GM12865 (cell line): ENCODE data around the gene PIK3IP1.

Experiments
- DNase-seq: peaks from one replicate; pipeline ENCODE4 v3.0.0; 2010; ENCODE audit warnings: low read depth
- H3K4me3 ChIP-seq: 2 replicates; pipeline ENCODE4 v1.5.1; 2011; ENCODE audit warnings: mild to moderate bottlenecking, low read depth, low read length, control low read depth
- CTCF ChIP-seq: IDR thresholded peaks from 2 replicates; pipeline ENCODE4 v1.5.1; 2011; ENCODE audit warnings: low read length, control low read depth, low read depth, inconsistent platforms; ENCODE audit not compliant: insufficient read depth; ENCODE audit errors: missing control alignments

The PIK3IP1 gene

GRCh38 chr22:31278151-31278621 is 14.1 kb downstream of the PIK3IP1 start:
- no peak for DNase-seq
- H3K4me3 ChIP-seq: no peak overlapping the region
- no peak for TF ChIP-seq CTCF

DNA sequence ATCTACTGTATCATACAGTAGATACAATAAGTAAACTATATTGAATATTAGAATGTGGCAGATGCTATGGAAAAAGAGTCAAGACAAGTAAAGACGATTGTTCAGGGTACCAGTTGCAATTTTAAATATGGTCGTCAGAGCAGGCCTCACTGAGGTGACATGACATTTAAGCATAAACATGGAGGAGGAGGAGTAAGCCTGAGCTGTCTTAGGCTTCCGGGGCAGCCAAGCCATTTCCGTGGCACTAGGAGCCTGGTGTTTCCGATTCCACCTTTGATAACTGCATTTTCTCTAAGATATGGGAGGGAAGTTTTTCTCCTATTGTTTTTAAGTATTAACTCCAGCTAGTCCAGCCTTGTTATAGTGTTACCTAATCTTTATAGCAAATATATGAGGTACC is 14.5 kb downstream of the PIK3IP1 start:
- no peak overlapping the region for H3K4me3 ChIP-seq
- TF ChIP-seq CTCF: no peak
- no peak for DNase-seq

DNA sequence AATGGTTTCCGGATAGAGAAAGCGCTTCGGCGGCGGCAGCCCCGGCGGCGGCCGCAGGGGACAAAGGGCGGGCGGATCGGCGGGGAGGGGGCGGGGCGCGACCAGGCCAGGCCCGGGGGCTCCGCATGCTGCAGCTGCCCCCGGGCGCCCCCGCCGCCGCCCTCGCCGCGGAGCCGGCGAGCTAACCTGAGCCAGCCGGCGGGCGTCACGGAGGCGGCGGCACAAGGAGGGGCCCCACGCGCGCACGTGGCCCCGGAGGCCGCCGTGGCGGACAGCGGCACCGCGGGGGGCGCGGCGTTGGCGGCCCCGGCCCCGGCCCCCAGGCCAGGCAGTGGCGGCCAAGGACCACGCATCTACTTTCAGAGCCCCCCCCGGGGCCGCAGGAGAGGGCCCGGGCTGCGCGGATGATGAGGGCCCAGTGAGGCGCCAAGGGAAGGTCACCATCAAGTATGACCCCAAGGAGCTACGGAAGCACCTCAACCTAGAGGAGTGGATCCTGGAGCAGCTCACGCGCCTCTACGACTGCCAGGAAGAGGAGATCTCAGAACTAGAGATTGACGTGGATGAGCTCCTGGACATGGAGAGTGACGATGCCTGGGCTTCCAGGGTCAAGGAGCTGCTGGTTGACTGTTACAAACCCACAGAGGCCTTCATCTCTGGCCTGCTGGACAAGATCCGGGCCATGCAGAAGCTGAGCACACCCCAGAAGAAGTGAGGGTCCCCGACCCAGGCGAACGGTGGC is 15.7 kb downstream of the PIK3IP1 start:
- no peak for TF ChIP-seq CTCF
- H3K4me3 ChIP-seq: no peak overlapping the region
- no peak for DNase-seq

DNA sequence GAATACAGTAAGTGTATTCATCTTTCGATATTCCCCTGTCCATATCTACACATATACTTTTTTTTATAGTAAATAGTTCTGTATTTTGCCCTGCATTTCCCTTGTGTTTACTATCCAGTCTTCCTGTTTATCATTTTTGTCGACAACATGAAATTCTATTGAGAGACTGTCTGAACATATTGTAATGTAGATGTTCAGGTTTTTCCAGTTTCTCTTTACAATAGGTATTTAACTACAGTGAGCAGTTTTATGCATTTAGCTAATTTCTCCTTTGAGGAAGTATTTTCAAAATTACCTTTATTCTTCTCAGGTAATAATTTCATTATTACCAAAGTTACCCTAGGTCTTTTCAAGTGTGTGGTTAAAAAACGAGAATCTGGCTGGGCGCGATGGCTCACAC is 16.7 kb downstream of the PIK3IP1 start:
- no peak for TF ChIP-seq CTCF
- no peak for DNase-seq
- no peak overlapping the region for H3K4me3 ChIP-seq

DNA sequence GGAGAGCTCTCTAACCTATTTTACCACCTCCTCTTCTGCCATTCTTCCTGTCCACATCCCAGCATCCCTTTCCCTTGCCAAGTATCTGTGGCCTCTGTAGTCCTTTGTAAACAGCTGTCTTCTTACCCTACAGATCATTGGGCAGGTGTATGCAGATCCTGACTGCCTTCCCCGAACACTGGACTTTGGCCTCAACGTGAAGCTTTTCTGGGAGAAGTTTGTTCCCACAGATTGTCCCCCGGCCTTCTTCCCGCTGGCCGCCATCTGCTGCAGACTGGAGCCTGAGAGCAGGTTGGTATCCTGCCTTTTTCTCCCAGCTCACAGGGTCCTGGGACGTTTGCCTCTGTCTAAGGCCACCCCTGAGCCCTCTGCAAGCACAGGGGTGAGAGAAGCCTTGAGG is 17.3 kb downstream of the PIK3IP1 start:
- H3K4me3 ChIP-seq: no peak overlapping the region
- no peak for TF ChIP-seq CTCF
- no peak for DNase-seq

GRCh38 chr22:31274017-31274416 is 18.3 kb downstream of the PIK3IP1 start:
- no peak for TF ChIP-seq CTCF
- no peak for DNase-seq
- no peak overlapping the region for H3K4me3 ChIP-seq
